H9 (cell line): Measurements from ENCODE around the gene PHLDA1. TPM values are rescaled to one million over a fixed set of nuclear protein-coding genes. Genes with fewer than 3 reads are reported as not detected.

ENCODE experiments used
- DNase-seq: peaks from one replicate; pipeline ENCODE4 v3.0.0-alpha.2; 2017
- H2AFZ ChIP-seq: one replicate; pipeline ENCODE4 v1.6.1; 2013; ENCODE audit warnings: mild to moderate bottlenecking, low read length, control low read depth, moderate library complexity
- H2AK5ac ChIP-seq: 2 replicates; pipeline ENCODE4 v1.6.1; 2013; ENCODE audit warnings: low read length, control low read depth, mixed read lengths; ENCODE audit not compliant: insufficient read length
- H2BK120ac ChIP-seq: one replicate; pipeline ENCODE4 v1.6.1; 2013; ENCODE audit warnings: low read depth, mild to moderate bottlenecking, low read length, control low read depth, inconsistent platforms; ENCODE audit not compliant: poor library complexity, severe bottlenecking
- H2BK12ac ChIP-seq: 2 replicates; pipeline ENCODE4 v1.6.1; 2013; ENCODE audit warnings: low read length, control low read depth, mixed read lengths, low read depth; ENCODE audit not compliant: insufficient read length
- H2BK15ac ChIP-seq: 2 replicates; pipeline ENCODE4 v1.6.1; 2013; ENCODE audit warnings: low read depth, low read length, control low read depth
- H2BK20ac ChIP-seq: one replicate; pipeline ENCODE4 v1.6.1; 2013; ENCODE audit warnings: low read depth, mild to moderate bottlenecking, low read length, control low read depth, inconsistent platforms; ENCODE audit not compliant: poor library complexity, severe bottlenecking
- H2BK5ac ChIP-seq: 2 replicates; pipeline ENCODE4 v1.6.1; 2013; ENCODE audit warnings: low read length, control low read depth, mixed read lengths; ENCODE audit not compliant: insufficient read length
- H3K14ac ChIP-seq: 2 replicates; pipeline ENCODE4 v1.6.1; 2013; ENCODE audit warnings: low read length, control low read depth; ENCODE audit not compliant: insufficient read depth
- H3K18ac ChIP-seq: 2 replicates; pipeline ENCODE4 v1.6.1; 2013; ENCODE audit warnings: low read depth, mild to moderate bottlenecking, mixed read lengths, low read length, control low read depth; ENCODE audit not compliant: insufficient read length
- H3K23ac ChIP-seq: 2 replicates; pipeline ENCODE4 v1.6.1; 2013; ENCODE audit warnings: low read length, control low read depth, mixed read lengths, low read depth; ENCODE audit not compliant: insufficient read length
- H3K23me2 ChIP-seq: 2 replicates; pipeline ENCODE4 v1.6.1; 2013; ENCODE audit warnings: low read depth, mild to moderate bottlenecking, mixed read lengths, low read length, control low read depth; ENCODE audit not compliant: insufficient read length, poor library complexity, severe bottlenecking
- H3K27ac ChIP-seq: 2 replicates; pipeline ENCODE4 v1.5.1; 2013; ENCODE audit warnings: low read length, control low read depth, mixed read lengths, low read depth; ENCODE audit not compliant: insufficient read length
- H3K27me3 ChIP-seq: 2 replicates; pipeline ENCODE4 v1.6.1; 2013; ENCODE audit warnings: low read length, control low read depth, inconsistent platforms; ENCODE audit not compliant: insufficient read depth
- H3K4ac ChIP-seq: 2 replicates; pipeline ENCODE4 v1.6.1; 2013; ENCODE audit warnings: low read depth, mild to moderate bottlenecking, control low read depth, inconsistent platforms, low read length, moderate library complexity
- H3K4me1 ChIP-seq: 2 replicates; pipeline ENCODE4 v1.6.1; 2013; ENCODE audit warnings: low read length, control low read depth, inconsistent platforms; ENCODE audit not compliant: insufficient read depth
- H3K4me2 ChIP-seq: 2 replicates; pipeline ENCODE4 v1.6.1; 2013; ENCODE audit warnings: low read length, control low read depth, mixed read lengths; ENCODE audit not compliant: insufficient read length, insufficient read depth
- H3K56ac ChIP-seq: 2 replicates; pipeline ENCODE4 v1.6.1; 2013; ENCODE audit warnings: low read depth, mild to moderate bottlenecking, mixed read lengths, low read length, control low read depth; ENCODE audit not compliant: insufficient read length
- H3K79me1 ChIP-seq: 2 replicates; pipeline ENCODE4 v1.6.1; 2013; ENCODE audit warnings: low read depth, mild to moderate bottlenecking, moderate library complexity, low read length, control low read depth, inconsistent platforms; ENCODE audit not compliant: insufficient read depth, poor library complexity, severe bottlenecking
- H3K79me2 ChIP-seq: 2 replicates; pipeline ENCODE4 v1.6.1; 2013; ENCODE audit warnings: low read length, control low read depth, inconsistent platforms; ENCODE audit not compliant: insufficient read depth
- H3K9ac ChIP-seq: 2 replicates; pipeline ENCODE4 v1.6.1; 2013; ENCODE audit warnings: low read length, control low read depth, mixed read lengths; ENCODE audit not compliant: insufficient read length; ENCODE audit errors: extremely low read depth
- H3K9me3 ChIP-seq: one replicate; pipeline ENCODE4 v1.6.1; 2013; ENCODE audit warnings: low read depth, low read length, inconsistent platforms; ENCODE audit not compliant: control insufficient read depth
- H3T11ph ChIP-seq: one replicate; pipeline ENCODE4 v1.6.1; 2013; ENCODE audit warnings: mild to moderate bottlenecking, low read length, control low read depth, inconsistent platforms
- H4K20me1 ChIP-seq: one replicate; pipeline ENCODE4 v1.6.1; 2013; ENCODE audit not compliant: control insufficient read depth, insufficient read length, insufficient read depth
- H4K5ac ChIP-seq: 2 replicates; pipeline ENCODE4 v1.6.1; 2013; ENCODE audit warnings: low read depth, mild to moderate bottlenecking, mixed read lengths, low read length, control low read depth; ENCODE audit not compliant: insufficient read length
- H4K8ac ChIP-seq: replicated peaks from 2 replicates; pipeline ENCODE4 v1.6.1; 2013; ENCODE audit warnings: low read length, control low read depth, mixed read lengths, low read depth; ENCODE audit not compliant: insufficient read length
- H4K91ac ChIP-seq: 2 replicates; pipeline ENCODE4 v1.6.1; 2013; ENCODE audit warnings: low read depth, mild to moderate bottlenecking, moderate library complexity, mixed read lengths, low read length, control low read depth; ENCODE audit not compliant: insufficient read length
- H3K27ac Mint-ChIP-seq, 3 experiments: 2 replicates in 2 of 3; 3 replicates in 1 of 3; pipeline ENCODE4 v1.8.0; 2020 to 2021; ENCODE audit warnings: mixed read lengths in 3 of 3, mild to moderate bottlenecking in 1 of 3, moderate library complexity in 1 of 3
- H3K27me3 Mint-ChIP-seq: 2 replicates; pipeline ENCODE4 v1.8.0; 2021; ENCODE audit warnings: low read depth, mild to moderate bottlenecking, moderate library complexity, mixed read lengths
- H3K36me3 Mint-ChIP-seq, 3 experiments: 2 replicates in 2 of 3; 3 replicates in 1 of 3; pipeline ENCODE4 v1.8.0; 2020 to 2021; ENCODE audit warnings: low read depth in 3 of 3, mixed read lengths in 3 of 3; ENCODE audit not compliant: insufficient read depth in 1 of 3
- H3K4me1 Mint-ChIP-seq, 2 experiments: 2 replicates each; pipeline ENCODE4 v1.8.0; 2020; ENCODE audit warnings: mixed read lengths in 2 of 2
- H3K4me3 Mint-ChIP-seq, 2 experiments: 2 replicates in 1 of 2; 3 replicates in 1 of 2; pipeline ENCODE4 v1.8.0; 2020 to 2021; ENCODE audit warnings: mild to moderate bottlenecking in 2 of 2, mixed read lengths in 2 of 2, moderate library complexity in 1 of 2
- H3K9me3 Mint-ChIP-seq, 2 experiments: 2 replicates in 1 of 2; 3 replicates in 1 of 2; pipeline ENCODE4 v1.8.0; 2020; ENCODE audit warnings: mild to moderate bottlenecking in 2 of 2, mixed read lengths in 2 of 2, moderate library complexity in 1 of 2
- CTCF ChIP-seq: fragments of 200-600 bp; sonication (generic); conservative IDR thresholded peaks from 3 replicates; pipeline ENCODE4 v1.8.0; 2021; ENCODE audit warnings: antibody characterized with exemption, mild to moderate bottlenecking
- WGBS: extraction: QIAGEN DNeasy Blood & Tissue Kit; methylation state at CpG from one replicate; pipeline ENCODE4 v1.1.7; 2013; ENCODE audit warnings: missing lambda C conversion rate, low lambda C conversion rate, mixed read lengths; ENCODE audit not compliant: insufficient read length; ENCODE audit errors: extremely low coverage; 5-methylcytosine and 5-hydroxymethylcytosine counted together
- total RNA-seq: library from RNA; stranded (reverse); gene quantifications from 2 replicates; pipeline ENCODE4 v1.2.1, GENCODE V29; 2021

Gene PHLDA1
- total RNA-seq, 1 experiment from 2014 or later, result 106 TPM

- Histone ChIP-seq H3K23me2 (no peaks in the 10 kb centered on the region), H3K23ac (no peak overlapping the region), H4K91ac (no peak overlapping the region), H3T11ph (no peak overlapping the region), H4K5ac (no peak overlapping the region), H2BK20ac (no peak overlapping the region), H3K18ac (no peak overlapping the region), H2AFZ (no peak overlapping the region), H2BK120ac (no peak overlapping the region), H3K4me2 (no peak overlapping the region), H4K20me1 (no peaks in the 10 kb centered on the region), H3K79me2 (no peaks in the 10 kb centered on the region), H3K4ac (no peak overlapping the region), H3K79me1 (no peaks in the 10 kb centered on the region), H2BK12ac (no peak overlapping the region), H3K9me3 (no peaks in the 10 kb centered on the region), H3K4me1 (peaks cover 6% of the 10 kb centered on the region; the same call in 1 of the 2 replicates), H3K27me3 (no peaks in the 10 kb centered on the region), H2BK15ac (no peak overlapping the region), H2AK5ac (no peak overlapping the region), H4K8ac (no peak overlapping the region), H2BK5ac (no peak overlapping the region), H3K9ac (no peak overlapping the region), H3K56ac (no peak overlapping the region), H3K14ac (no peak overlapping the region), H3K27ac (no peak overlapping the region)
- WGBS, result no CpG with 5 or more reads among the region's 4 CpGs
- no peak for DNase-seq
- no peak overlapping the region for H3K27ac Mint-ChIP-seq
- no peak for TF ChIP-seq CTCF
- peaks cover 0 to 2% of the 10 kb centered on the region in 2 experiments; a peak in 2 of 5 replicates for H3K9me3 Mint-ChIP-seq
- H3K27me3 Mint-ChIP-seq, result no peaks in the 10 kb centered on the region
- H3K36me3 Mint-ChIP-seq, result peaks cover 0 to 3% (median 0%) of the 10 kb centered on the region in 3 experiments; a peak in 1 of 7 replicates
- peaks cover 13 to 20% of the 10 kb centered on the region in 2 experiments for H3K4me1 Mint-ChIP-seq
- H3K4me3 Mint-ChIP-seq, result no peak overlapping the region
Observed at GRCh38 chr12:75998292-75999063, 33.1 kb downstream of the PHLDA1 start.
